CD4-positive, alpha-beta T cell treated with Interleukin-6 at 100 ng/mL for 8 hours (primary cell): Measurements from ENCODE around the gene EZH2.

Source experiments
- DNase-seq: peaks from one replicate; pipeline ENCODE4 v3.0.0-alpha.2; 2020; ENCODE audit warnings: mixed read lengths, low spot score

EZH2 gene

DNA sequence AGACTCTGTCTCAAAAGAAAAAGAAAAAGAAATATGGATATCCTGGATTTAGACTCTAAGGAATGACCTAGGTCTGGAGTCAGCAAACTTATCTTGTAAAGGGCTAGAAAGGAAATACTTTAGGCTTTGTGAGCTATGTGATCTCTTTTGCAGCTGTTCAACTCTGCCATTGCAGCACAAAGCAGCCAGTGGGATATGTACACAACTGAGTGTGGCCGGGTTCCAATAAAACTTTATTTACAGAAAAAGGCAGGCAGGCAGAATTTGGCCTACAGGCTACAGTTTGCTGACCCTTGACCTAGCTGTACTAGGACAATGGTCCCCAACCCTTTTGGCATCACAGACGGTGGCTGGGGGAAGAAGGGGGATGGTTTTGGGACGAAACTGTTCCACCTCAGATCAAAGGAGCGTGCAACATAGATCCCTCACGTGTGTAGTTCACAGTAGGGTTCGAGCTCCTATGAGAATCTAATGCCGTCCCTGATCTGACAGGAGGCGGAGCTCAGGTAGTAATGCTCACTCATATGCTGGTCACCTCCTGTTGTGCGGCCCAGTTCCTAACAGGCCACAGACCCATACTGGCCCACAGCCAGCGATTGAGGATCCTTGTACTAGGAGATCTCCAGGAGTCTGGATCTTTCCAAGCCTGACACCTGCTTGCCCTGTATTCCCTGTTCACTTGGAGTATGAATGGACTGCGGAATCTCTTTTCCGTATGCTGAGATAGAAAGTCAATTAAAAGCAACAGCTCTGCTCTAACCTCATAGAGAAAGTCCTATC is 122.4 kb downstream of the EZH2 start:
- no peak for DNase-seq
